DOHH2 (cell line): ENCODE measurements around the gene CWC27.
"Not testable (repeated sequence)": the region's sequence is repeated elsewhere in the genome, so short reads cannot be mapped to it uniquely, and the experiment has no call there.

Experiments
- EZH2phosphoT487 ChIP-seq: fragments of 200-600 bp; sonication (generic); IDR thresholded peaks from 2 replicates; pipeline ENCODE4 v1.6.1; 2017; ENCODE audit warnings: borderline replicate concordance, mild to moderate bottlenecking, antibody characterized with exemption, low read length, moderate library complexity, mixed read lengths
- TF ChIP-seq, protein P1 (sequence below): fragments of 200-600 bp; sonication (generic); IDR thresholded peaks from one replicate; pipeline ENCODE4 v1.5.1; 2014; ENCODE audit warnings: antibody characterized with exemption, mild to moderate bottlenecking, low read depth, low read length; ENCODE audit not compliant: poor library complexity, severe bottlenecking

DNA sequence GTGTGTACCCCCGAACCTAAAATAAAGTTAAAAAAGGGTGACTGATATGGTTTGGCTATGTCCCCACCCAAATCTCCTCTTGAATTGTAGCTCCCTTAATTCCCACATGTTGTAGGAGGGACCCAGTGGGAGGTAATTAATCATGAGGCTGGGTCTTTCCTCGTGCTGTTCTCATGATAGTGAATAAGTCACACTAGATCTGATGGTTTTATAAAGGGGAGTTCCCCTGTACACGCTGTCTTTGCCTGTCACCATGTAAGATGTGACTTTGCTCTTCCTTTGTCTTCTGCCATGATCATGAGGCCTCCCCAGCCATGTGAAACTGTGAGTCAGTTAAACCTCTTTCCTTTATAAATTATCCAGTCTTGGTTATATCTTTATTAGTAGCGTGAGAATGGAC, 50.6 kb downstream of the CWC27 start:
- TF ChIP-seq, protein P1, sequence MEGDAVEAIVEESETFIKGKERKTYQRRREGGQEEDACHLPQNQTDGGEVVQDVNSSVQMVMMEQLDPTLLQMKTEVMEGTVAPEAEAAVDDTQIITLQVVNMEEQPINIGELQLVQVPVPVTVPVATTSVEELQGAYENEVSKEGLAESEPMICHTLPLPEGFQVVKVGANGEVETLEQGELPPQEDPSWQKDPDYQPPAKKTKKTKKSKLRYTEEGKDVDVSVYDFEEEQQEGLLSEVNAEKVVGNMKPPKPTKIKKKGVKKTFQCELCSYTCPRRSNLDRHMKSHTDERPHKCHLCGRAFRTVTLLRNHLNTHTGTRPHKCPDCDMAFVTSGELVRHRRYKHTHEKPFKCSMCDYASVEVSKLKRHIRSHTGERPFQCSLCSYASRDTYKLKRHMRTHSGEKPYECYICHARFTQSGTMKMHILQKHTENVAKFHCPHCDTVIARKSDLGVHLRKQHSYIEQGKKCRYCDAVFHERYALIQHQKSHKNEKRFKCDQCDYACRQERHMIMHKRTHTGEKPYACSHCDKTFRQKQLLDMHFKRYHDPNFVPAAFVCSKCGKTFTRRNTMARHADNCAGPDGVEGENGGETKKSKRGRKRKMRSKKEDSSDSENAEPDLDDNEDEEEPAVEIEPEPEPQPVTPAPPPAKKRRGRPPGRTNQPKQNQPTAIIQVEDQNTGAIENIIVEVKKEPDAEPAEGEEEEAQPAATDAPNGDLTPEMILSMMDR = not testable (repeated sequence)
- not testable (repeated sequence) for TF ChIP-seq EZH2phosphoT487
